HepG2 (cell line): ENCODE data around the gene DIP2C. TPM values are rescaled to one million over a fixed set of nuclear protein-coding genes. Genes with fewer than 3 reads are reported as not detected.

Experiments used
- ATAC-seq: fragments of 200-7000 bp; cut with Tn5 transposase; 3 replicates; pipeline ENCODE4 v1.9.1; 2020; ENCODE audit warnings: mild to moderate bottlenecking, moderate library complexity
- BruUV-seq: library from RNA; stranded (reverse); fragments of 400-500 nt; replicated peaks from 2 replicates; lab custom pipeline; 2021; lab: Mats Ljungman, UMichigan
- CTCF ChIA-PET: fragments of 300-600 bp; formaldehyde crosslinking; extraction: SDS; loops from one replicate; lab custom pipeline; 2021; ENCODE audit warnings: low total read pairs, inconsistent platforms, low intra/inter-chr PET ratio; lab: Yijun Ruan, JAX
- POLR2A ChIA-PET: fragments of 350-600 bp; sonication (Branson Sonifier 250); formaldehyde crosslinking; loops from one replicate; lab custom pipeline; 2020; ENCODE audit warnings: antibody characterized with exemption, inconsistent platforms; lab: Yijun Ruan, JAX
- DNase-seq: peaks from one replicate; pipeline ENCODE4 v3.0.0-alpha.2; 2015; ENCODE audit warnings: low spot score
- FAIRE-seq: peaks from 3 replicates; lab custom pipeline; 2011; peaks lifted over from hg19 to GRCh38; lab: Jason Lieb, UNC
- H2AFZ ChIP-seq: one replicate; pipeline ENCODE4 v1.6.1; 2011; ENCODE audit warnings: low read length, inconsistent platforms
- H3K27ac ChIP-seq: fragments of 300-600 bp; 3 replicates; pipeline ENCODE4 v1.8.0; 2011; ENCODE audit warnings: mixed run types, mild to moderate bottlenecking, mixed read lengths, low read length, inconsistent platforms; ENCODE audit not compliant: insufficient read depth; ENCODE audit errors: extremely low read length
- H3K27me3 ChIP-seq, 2 experiments: fragments of 200-600 bp in 1 of 2; 2 replicates in 1 of 2; 3 replicates in 1 of 2; pipeline versions ENCODE4 v1.6.0 to v1.8.0; 2011; ENCODE audit warnings: low read length in 2 of 2, mild to moderate bottlenecking in 2 of 2, moderate library complexity in 2 of 2, inconsistent platforms in 1 of 2; ENCODE audit not compliant: insufficient read depth in 2 of 2, control insufficient read depth in 1 of 2
- H3K36me3 ChIP-seq, 2 experiments: fragments of 200-600 bp in 1 of 2; replicated peaks in 1 of 2; 2 replicates in 1 of 2; 3 replicates in 1 of 2; pipeline versions ENCODE4 v1.5.1 to v1.8.0; 2011; ENCODE audit warnings: low read length in 2 of 2, inconsistent platforms in 1 of 2; ENCODE audit not compliant: insufficient read depth in 2 of 2, control insufficient read depth in 1 of 2
- H3K4me1 ChIP-seq: 2 replicates; pipeline ENCODE4 v1.5.1; 2012; ENCODE audit warnings: low read length, inconsistent platforms; ENCODE audit not compliant: insufficient read depth
- H3K4me2 ChIP-seq: 2 replicates; pipeline ENCODE4 v1.6.0; 2011; ENCODE audit warnings: low read depth, low read length, inconsistent platforms
- H3K4me3 ChIP-seq, 3 experiments: fragments of 200-600 bp in 1 of 3; sonication (generic), shearing (Covaris generic) in 1 of 3; replicated peaks in 1 of 3; 2 replicates each; pipeline ENCODE4 v1.5.1; 2011 to 2016; ENCODE audit warnings: low read length in 3 of 3, inconsistent platforms in 2 of 3, low read depth in 2 of 3, mild to moderate bottlenecking in 2 of 3, control low read depth in 1 of 3, mixed read lengths in 1 of 3; ENCODE audit not compliant: insufficient read depth in 1 of 3
- H3K79me2 ChIP-seq: one replicate; pipeline ENCODE4 v1.6.1; 2011; ENCODE audit warnings: low read length, inconsistent platforms; ENCODE audit not compliant: insufficient read depth
- H3K9ac ChIP-seq: 2 replicates; pipeline ENCODE4 v1.6.0; 2011; ENCODE audit warnings: mild to moderate bottlenecking, low read depth, low read length, inconsistent platforms; ENCODE audit not compliant: insufficient read depth
- H3K9me3 ChIP-seq: 2 replicates; pipeline ENCODE4 v1.5.1; 2012; ENCODE audit warnings: mild to moderate bottlenecking, low read length
- H4K20me1 ChIP-seq: 2 replicates; pipeline ENCODE4 v1.6.0; 2011; ENCODE audit warnings: inconsistent platforms, mild to moderate bottlenecking, low read length, moderate library complexity; ENCODE audit not compliant: insufficient read depth
- CBX2 ChIP-seq, 2 experiments: fragments of 200-600 bp in 1 of 2; sonication (generic); formaldehyde crosslinking in 1 of 2; IDR thresholded peaks; 2 replicates each; pipeline versions ENCODE4 v1.7.0 to v1.8.1; 2018 to 2022; ENCODE audit warnings: low read depth in 2 of 2, low read length in 1 of 2, mild to moderate bottlenecking in 1 of 2, missing genetic modification reagents in 1 of 2
- DMAP1 ChIP-seq: IDR thresholded peaks from 2 replicates; pipeline ENCODE4 v1.6.1; 2016
- GTF3A ChIP-seq: sonication (generic); formaldehyde crosslinking; conservative IDR thresholded peaks from 2 replicates; pipeline ENCODE4 v1.4.0; 2020; ENCODE audit warnings: mild to moderate bottlenecking, missing genetic modification reagents
- RARG ChIP-seq: sonication (generic); formaldehyde crosslinking; IDR thresholded peaks from 2 replicates; pipeline ENCODE4 v1.4.0; 2020; ENCODE audit warnings: low read depth, mild to moderate bottlenecking, missing genetic modification reagents
- RBAK ChIP-seq: sonication (generic); formaldehyde crosslinking; IDR thresholded peaks from 2 replicates; pipeline ENCODE4 v1.5.1; 2020; ENCODE audit warnings: mild to moderate bottlenecking, missing genetic modification reagents
- RFX1 ChIP-seq: fragments of 450-650 bp; IDR thresholded peaks from 2 replicates; pipeline ENCODE4 v1.6.1; 2017
- SIX1 ChIP-seq: sonication (generic); formaldehyde crosslinking; IDR thresholded peaks from 2 replicates; pipeline ENCODE4 v1.4.0; 2020; ENCODE audit warnings: missing genetic modification reagents, borderline replicate concordance
- YEATS4 ChIP-seq: sonication (generic); formaldehyde crosslinking; IDR thresholded peaks from 2 replicates; pipeline ENCODE4 v1.4.0; 2020; ENCODE audit warnings: missing genetic modification reagents, borderline replicate concordance
- ZFAT ChIP-seq: sonication (generic); formaldehyde crosslinking; conservative IDR thresholded peaks from 2 replicates; pipeline ENCODE4 v1.8.1; 2023; ENCODE audit warnings: missing genetic modification reagents, inconsistent platforms
- ZMYM4 ChIP-seq: sonication (generic); formaldehyde crosslinking; IDR thresholded peaks from 2 replicates; pipeline ENCODE4 v1.8.1; 2023; ENCODE audit warnings: mild to moderate bottlenecking, missing genetic modification reagents
- ZNF225 ChIP-seq: sonication (generic); formaldehyde crosslinking; IDR thresholded peaks from 2 replicates; pipeline ENCODE4 v1.4.0; 2020; ENCODE audit warnings: mild to moderate bottlenecking, missing genetic modification reagents
- ZNF614 ChIP-seq: IDR thresholded peaks from 2 replicates; pipeline ENCODE4 v1.6.1; 2018; ENCODE audit warnings: missing biosample characterization, missing genetic modification reagents, inconsistent platforms, borderline replicate concordance
- ZNF615 ChIP-seq: sonication (generic); formaldehyde crosslinking; IDR thresholded peaks from 2 replicates; pipeline ENCODE4 v1.5.0; 2020; ENCODE audit warnings: mild to moderate bottlenecking, missing genetic modification reagents, borderline replicate concordance
- WGBS: methylation state at CpG from one replicate; pipeline ENCODE4 v1.1.6; 2017; ENCODE audit warnings: low lambda C conversion rate; 5-methylcytosine and 5-hydroxymethylcytosine counted together
- in situ Hi-C: cut with HindIII; loops from 2 replicates; pipeline ENCODE4 v1.10.0; 2017; ENCODE audit warnings: low pct_unique_long_range_greater_than_20kb; ENCODE audit not compliant: extremely low pct_ligation_motif_present
- intact Hi-C: fragments of 100-400 bp; cut with micrococcal nuclease; formaldehyde crosslinking; loops from one replicate; pipeline ENCODE4 v1.10.0; 2022; ENCODE audit not compliant: unreplicated experiment
- polyA plus RNA-seq, 8 experiments: library from polyadenylated mRNA; depleted of rRNA in 3 of 8; stranded (reverse) in 7 of 8; unstranded in 1 of 8; fragments of >200 nt; fragmentation: Illumina TruSeq in 4 of 8; extraction: Trizol in 4 of 8; gene quantifications; 2 replicates each; pipeline versions ENCODE4 v1.2.1 to v1.2.3, GENCODE V29; 2011 to 2016; ENCODE audit warnings: low read depth in 4 of 8, missing spikeins in 1 of 8, mixed read lengths in 1 of 8; ENCODE audit not compliant: insufficient read depth in 1 of 8
- total RNA-seq, 5 experiments: library from RNA; depleted of rRNA; stranded (reverse); fragments of >200 nt; fragmentation: Illumina TruSeq; extraction: Trizol; gene quantifications; 2 replicates each; pipeline ENCODE4 v1.2.3, GENCODE V29; 2016; ENCODE audit warnings: low read depth in 1 of 5
- TF ChIP-seq, protein P1 (sequence below): sonication (generic); formaldehyde crosslinking; IDR thresholded peaks from 2 replicates; pipeline ENCODE4 v1.8.0; 2022; ENCODE audit warnings: missing genetic modification reagents, mild to moderate bottlenecking, borderline replicate concordance

The DIP2C gene
- total and polyA plus RNA-seq, 2 of the 13 experiments (the other 11 are each of a cell fraction or from before 2014, with no cell fraction given): 2.2 to 2.7 TPM

DNA sequence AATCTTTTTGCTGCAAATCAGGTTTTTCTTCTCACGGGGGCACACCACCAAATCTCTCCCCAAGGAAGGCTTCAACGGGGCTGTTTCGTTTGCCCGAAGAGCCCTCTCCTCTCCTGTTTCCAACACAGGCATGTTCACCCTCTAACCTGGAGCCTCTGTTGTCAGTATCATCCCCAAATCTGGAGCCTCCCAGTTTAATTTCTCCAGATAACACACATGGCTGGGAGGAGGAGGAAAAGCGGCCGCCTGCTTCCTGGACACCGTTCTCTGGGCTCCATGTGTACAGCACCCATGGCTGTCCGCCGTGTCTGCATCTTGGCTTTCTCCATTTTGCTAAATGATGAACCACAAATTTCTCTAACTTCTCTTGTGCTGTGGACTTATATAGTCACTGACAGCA lies 214.5 kb downstream of the DIP2C start:
- ChIA-PET POLR2A (no interaction called here), CTCF (no interaction called here)
- Histone ChIP-seq H3K9ac (no peak overlapping the region), H3K9me3 (no peaks in the 10 kb centered on the region), H3K27me3 (no peaks in the 10 kb centered on the region), H4K20me1 (no peaks in the 10 kb centered on the region), H3K36me3 (peaks cover under 1 to 4% of the 10 kb centered on the region in 2 experiments; a peak in 1 of 5 replicates), H2AFZ (no peak overlapping the region), H3K27ac (no peak overlapping the region), H3K4me1 (no peaks in the 10 kb centered on the region), H3K79me2 (no peaks in the 10 kb centered on the region), H3K4me3 (no peak overlapping the region), H3K4me2 (no peak overlapping the region)
- FAIRE-seq (no peak), DNase-seq (no peak), ATAC-seq (no peak)
- BruUV-seq: no TSS peak
- in situ Hi-C loops (no loop called here), intact Hi-C loops (no loop called here)
- TF ChIP-seq, protein P1, sequence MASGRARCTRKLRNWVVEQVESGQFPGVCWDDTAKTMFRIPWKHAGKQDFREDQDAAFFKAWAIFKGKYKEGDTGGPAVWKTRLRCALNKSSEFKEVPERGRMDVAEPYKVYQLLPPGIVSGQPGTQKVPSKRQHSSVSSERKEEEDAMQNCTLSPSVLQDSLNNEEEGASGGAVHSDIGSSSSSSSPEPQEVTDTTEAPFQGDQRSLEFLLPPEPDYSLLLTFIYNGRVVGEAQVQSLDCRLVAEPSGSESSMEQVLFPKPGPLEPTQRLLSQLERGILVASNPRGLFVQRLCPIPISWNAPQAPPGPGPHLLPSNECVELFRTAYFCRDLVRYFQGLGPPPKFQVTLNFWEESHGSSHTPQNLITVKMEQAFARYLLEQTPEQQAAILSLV (CRISPR knock-in tag): no peak
- TF ChIP-seq DMAP1 (CRISPR knock-in tag) (no peak), GTF3A (CRISPR knock-in tag) (no peak), SIX1 (CRISPR knock-in tag) (no peak), CBX2 (IDR thresholded peaks at IDR 0.05; ENCODE audit: low read depth, low read length) (no peak), CBX2 (CRISPR knock-in tag; IDR thresholded peaks at IDR 0.05; ENCODE audit: low read depth) (no peak), ZMYM4 (no peak), ZNF225 (CRISPR knock-in tag) (no peak), RBAK (CRISPR knock-in tag) (no peak), ZNF614 (no peak), YEATS4 (no peak), ZNF615 (CRISPR knock-in tag) (no peak), RARG (no peak), ZFAT (CRISPR knock-in tag) (no peak), RFX1 (no peak)
- 92% methylated on average over 9 of the region's 9 CpGs for WGBS
